Neuron (in vitro differentiated cells): ENCODE measurements around the gene GJD2.

Source experiments
- H2AFZ ChIP-seq: one replicate; pipeline ENCODE4 v1.6.1; 2013; ENCODE audit warnings: low read depth, mild to moderate bottlenecking, inconsistent platforms, low read length, moderate library complexity
- H3K27me3 ChIP-seq: one replicate; pipeline ENCODE4 v1.6.1; 2013; ENCODE audit warnings: low read length; ENCODE audit not compliant: insufficient read depth
- H3K36me3 ChIP-seq: one replicate; pipeline ENCODE4 v1.6.1; 2013; ENCODE audit warnings: low read length; ENCODE audit not compliant: insufficient read depth
- H3K4me1 ChIP-seq: one replicate; pipeline ENCODE4 v1.6.1; 2013; ENCODE audit warnings: low read length; ENCODE audit not compliant: insufficient read depth
- H3K4me3 ChIP-seq: 2 replicates; pipeline ENCODE4 v1.5.1; 2013; ENCODE audit warnings: mild to moderate bottlenecking, low read length, moderate library complexity
- H3K9me3 ChIP-seq: one replicate; pipeline ENCODE4 v1.6.1; 2013; ENCODE audit warnings: low read length

Gene GJD2

GRCh38 chr15:34760909-34761308, 6.1 kb upstream of the GJD2 start:
- Histone ChIP-seq H3K4me3 (no peak overlapping the region), H2AFZ (no peak overlapping the region), H3K9me3 (no peaks in the 10 kb centered on the region), H3K27me3 (peaks cover 25% of the 10 kb centered on the region), H3K4me1 (peaks cover 10% of the 10 kb centered on the region), H3K36me3 (no peaks in the 10 kb centered on the region)

- no peaks in the 10 kb centered on the region for H3K36me3 ChIP-seq
- H3K9me3 ChIP-seq: no peaks in the 10 kb centered on the region
- H3K4me3 ChIP-seq: no peak overlapping the region
- peaks cover 10% of the 10 kb centered on the region for H3K4me1 ChIP-seq
- no peak overlapping the region for H2AFZ ChIP-seq
- peaks cover 34% of the 10 kb centered on the region for H3K27me3 ChIP-seq
Observed at GRCh38 chr15:34759992-34760391, 5.2 kb upstream of the GJD2 start.

- Histone ChIP-seq H3K27me3 (peaks cover 38% of the 10 kb centered on the region), H3K9me3 (no peaks in the 10 kb centered on the region), H3K36me3 (no peaks in the 10 kb centered on the region), H3K4me1 (peaks cover 10% of the 10 kb centered on the region), H2AFZ (no peak overlapping the region), H3K4me3 (no peak overlapping the region)
Observed at GRCh38 chr15:34759347-34759746, 4.5 kb upstream of the GJD2 start.

GRCh38 chr15:34757262-34757661, 2.5 kb upstream of the GJD2 start:
- H2AFZ ChIP-seq: no peak overlapping the region
- peaks cover 53% of the 10 kb centered on the region for H3K27me3 ChIP-seq
- no peaks in the 10 kb centered on the region for H3K9me3 ChIP-seq
- H3K4me3 ChIP-seq: no peak overlapping the region
- H3K36me3 ChIP-seq: no peaks in the 10 kb centered on the region
- H3K4me1 ChIP-seq: peaks cover 10% of the 10 kb centered on the region

GRCh38 chr15:34755419-34755773, 598 bp upstream of the GJD2 start:
- H3K4me1 ChIP-seq: peaks cover 10% of the 10 kb centered on the region
- H3K4me3 ChIP-seq: no peak overlapping the region
- H3K36me3 ChIP-seq: no peaks in the 10 kb centered on the region
- H3K9me3 ChIP-seq: no peaks in the 10 kb centered on the region
- no peak overlapping the region for H2AFZ ChIP-seq
- H3K27me3 ChIP-seq: peaks cover 57% of the 10 kb centered on the region

- Histone ChIP-seq H3K27me3 (peaks cover 57% of the 10 kb centered on the region), H3K4me3 (no peak overlapping the region), H3K4me1 (peaks cover under 1% of the 10 kb centered on the region), H3K36me3 (no peaks in the 10 kb centered on the region), H3K9me3 (no peaks in the 10 kb centered on the region), H2AFZ (no peak overlapping the region)
Observed at GRCh38 chr15:34754171-34754601, 612 bp downstream of the GJD2 start.

- H3K27me3 ChIP-seq: peaks cover 60% of the 10 kb centered on the region
- H3K4me3 ChIP-seq: no peak overlapping the region
- no peaks in the 10 kb centered on the region for H3K4me1 ChIP-seq
- no peaks in the 10 kb centered on the region for H3K9me3 ChIP-seq
- no peak overlapping the region for H2AFZ ChIP-seq
- no peaks in the 10 kb centered on the region for H3K36me3 ChIP-seq
Observed at GRCh38 chr15:34753236-34753894, 1.4 kb downstream of the GJD2 start.

GRCh38 chr15:34749691-34750090, 5.1 kb downstream of the GJD2 start:
- no peak overlapping the region for H2AFZ ChIP-seq
- H3K4me3 ChIP-seq: no peak overlapping the region
- H3K9me3 ChIP-seq: no peaks in the 10 kb centered on the region
- H3K4me1 ChIP-seq: no peaks in the 10 kb centered on the region
- no peaks in the 10 kb centered on the region for H3K36me3 ChIP-seq
- peaks cover 28% of the 10 kb centered on the region for H3K27me3 ChIP-seq

- Histone ChIP-seq H3K4me1 (peaks cover 4% of the 10 kb centered on the region), H3K27me3 (no peaks in the 10 kb centered on the region), H3K4me3 (no peak overlapping the region), H2AFZ (no peak overlapping the region), H3K9me3 (no peaks in the 10 kb centered on the region), H3K36me3 (no peaks in the 10 kb centered on the region)
Observed at GRCh38 chr15:34739346-34739745, 15.5 kb downstream of the GJD2 start.

- H3K27me3 ChIP-seq: no peaks in the 10 kb centered on the region
- H3K4me1 ChIP-seq: peaks cover 4% of the 10 kb centered on the region
- H3K4me3 ChIP-seq: no peak overlapping the region
- no peaks in the 10 kb centered on the region for H3K9me3 ChIP-seq
- no peaks in the 10 kb centered on the region for H3K36me3 ChIP-seq
- H2AFZ ChIP-seq: no peak overlapping the region
Observed at GRCh38 chr15:34738002-34738401, 16.8 kb downstream of the GJD2 start.

GRCh38 chr15:34737477-34737876, 17.3 kb downstream of the GJD2 start:
- Histone ChIP-seq H3K36me3 (no peaks in the 10 kb centered on the region), H3K4me1 (peaks cover 4% of the 10 kb centered on the region), H3K4me3 (no peak overlapping the region), H3K9me3 (no peaks in the 10 kb centered on the region), H2AFZ (no peak overlapping the region), H3K27me3 (no peaks in the 10 kb centered on the region)

GRCh38 chr15:34734303-34734702, 20.5 kb downstream of the GJD2 start:
- no peaks in the 10 kb centered on the region for H3K27me3 ChIP-seq
- H3K4me1 ChIP-seq: peaks cover 4% of the 10 kb centered on the region
- H3K36me3 ChIP-seq: no peaks in the 10 kb centered on the region
- H3K4me3 ChIP-seq: no peak overlapping the region
- H3K9me3 ChIP-seq: no peaks in the 10 kb centered on the region
- no peak overlapping the region for H2AFZ ChIP-seq

- no peaks in the 10 kb centered on the region for H3K9me3 ChIP-seq
- no peaks in the 10 kb centered on the region for H3K36me3 ChIP-seq
- H3K27me3 ChIP-seq: no peaks in the 10 kb centered on the region
- peaks cover 4% of the 10 kb centered on the region for H3K4me1 ChIP-seq
- no peak overlapping the region for H2AFZ ChIP-seq
- no peak overlapping the region for H3K4me3 ChIP-seq
Observed at GRCh38 chr15:34733621-34734020, 21.2 kb downstream of the GJD2 start.

GRCh38 chr15:34732430-34732829, 22.4 kb downstream of the GJD2 start:
- Histone ChIP-seq H3K4me1 (no peaks in the 10 kb centered on the region), H3K36me3 (no peaks in the 10 kb centered on the region), H2AFZ (no peak overlapping the region), H3K4me3 (no peak overlapping the region), H3K9me3 (no peaks in the 10 kb centered on the region), H3K27me3 (no peaks in the 10 kb centered on the region)
